Vagina (tissue), 2 donors: ENCODE data around the gene ZNF280A.

ENCODE experiments used
- POLR2A ChIP-seq, 2 donors: fragments of 450-650 bp; IDR thresholded peaks; one replicate each; pipeline ENCODE4 v1.6.1; 2017; ENCODE audit warnings: antibody characterized with exemption in 2 of 2, mild to moderate bottlenecking in 2 of 2, moderate library complexity in 2 of 2
- POLR2AphosphoS5 ChIP-seq, 2 donors: sonication (generic); formaldehyde crosslinking; IDR thresholded peaks; one replicate each; pipeline ENCODE4 v1.9.0; 2017; ENCODE audit warnings: antibody characterized with exemption in 2 of 2, mild to moderate bottlenecking in 2 of 2, low read depth in 1 of 2; ENCODE audit not compliant: insufficient read depth in 1 of 2
- TF ChIP-seq, protein P1 (sequence below), 3 experiments: fragments of 450-650 bp in 2 of 3; fragments of 200-600 bp in 1 of 3; sonication (generic) in 1 of 3; IDR thresholded peaks; one replicate each; pipeline ENCODE4 v1.5.1; 2017 to 2019; ENCODE audit warnings: antibody characterized with exemption in 3 of 3, mild to moderate bottlenecking in 2 of 3, moderate library complexity in 2 of 3

GRCh38 chr22:22536916-22537315, 16.8 kb upstream of the ZNF280A start:
- no peak for TF ChIP-seq POLR2A (IDR thresholded peaks at IDR 0.05)
- TF ChIP-seq, protein P1, sequence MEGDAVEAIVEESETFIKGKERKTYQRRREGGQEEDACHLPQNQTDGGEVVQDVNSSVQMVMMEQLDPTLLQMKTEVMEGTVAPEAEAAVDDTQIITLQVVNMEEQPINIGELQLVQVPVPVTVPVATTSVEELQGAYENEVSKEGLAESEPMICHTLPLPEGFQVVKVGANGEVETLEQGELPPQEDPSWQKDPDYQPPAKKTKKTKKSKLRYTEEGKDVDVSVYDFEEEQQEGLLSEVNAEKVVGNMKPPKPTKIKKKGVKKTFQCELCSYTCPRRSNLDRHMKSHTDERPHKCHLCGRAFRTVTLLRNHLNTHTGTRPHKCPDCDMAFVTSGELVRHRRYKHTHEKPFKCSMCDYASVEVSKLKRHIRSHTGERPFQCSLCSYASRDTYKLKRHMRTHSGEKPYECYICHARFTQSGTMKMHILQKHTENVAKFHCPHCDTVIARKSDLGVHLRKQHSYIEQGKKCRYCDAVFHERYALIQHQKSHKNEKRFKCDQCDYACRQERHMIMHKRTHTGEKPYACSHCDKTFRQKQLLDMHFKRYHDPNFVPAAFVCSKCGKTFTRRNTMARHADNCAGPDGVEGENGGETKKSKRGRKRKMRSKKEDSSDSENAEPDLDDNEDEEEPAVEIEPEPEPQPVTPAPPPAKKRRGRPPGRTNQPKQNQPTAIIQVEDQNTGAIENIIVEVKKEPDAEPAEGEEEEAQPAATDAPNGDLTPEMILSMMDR (IDR thresholded peaks at IDR 0.05), result no peak
- TF ChIP-seq POLR2AphosphoS5 (IDR thresholded peaks at IDR 0.05; ENCODE audit: insufficient read depth in 1 of 2, low read depth in 1 of 2), result no peak
